Smooth muscle cell (in vitro differentiated cells): ENCODE results near the gene SELENOS. TPM values are rescaled to one million over a fixed set of nuclear protein-coding genes. Genes with fewer than 3 reads are reported as not detected.

Experiments used
- DNase-seq: peaks from one replicate; lab custom pipeline; 2025; ENCODE audit not compliant: unreplicated experiment; lab: John Stamatoyannopoulos, UW
- H2AFZ ChIP-seq: fragments of 200-600 bp; sonication (generic); 2 replicates; pipeline ENCODE4 v1.6.0; 2016; ENCODE audit warnings: antibody characterized with exemption, low read depth, mild to moderate bottlenecking
- H3F3A ChIP-seq: fragments of 200-600 bp; sonication (generic); 2 replicates; pipeline ENCODE4 v1.6.0; 2017; ENCODE audit warnings: antibody characterized with exemption, low read depth
- H3K27ac ChIP-seq: fragments of 200-600 bp; sonication (generic); 2 replicates; pipeline ENCODE4 v1.5.1; 2016; ENCODE audit warnings: low read depth, mild to moderate bottlenecking
- H3K27me3 ChIP-seq: fragments of 200-600 bp; sonication (generic); 2 replicates; pipeline ENCODE4 v1.6.1; 2016; ENCODE audit warnings: low read depth, mild to moderate bottlenecking
- H3K36me3 ChIP-seq: fragments of 200-600 bp; sonication (generic); 2 replicates; pipeline ENCODE4 v1.5.1; 2016; ENCODE audit warnings: low read depth
- H3K4me1 ChIP-seq: fragments of 200-600 bp; sonication (generic); 2 replicates; pipeline ENCODE4 v1.5.1; 2016; ENCODE audit warnings: low read depth
- H3K4me2 ChIP-seq: fragments of 200-600 bp; sonication (generic); 2 replicates; pipeline ENCODE4 v1.6.0; 2016; ENCODE audit warnings: mild to moderate bottlenecking
- H3K4me3 ChIP-seq: fragments of 200-600 bp; sonication (generic); 2 replicates; pipeline ENCODE4 v1.5.1; 2016; ENCODE audit warnings: mild to moderate bottlenecking
- H3K79me2 ChIP-seq: fragments of 200-600 bp; sonication (generic); 2 replicates; pipeline ENCODE4 v1.6.0; 2016; ENCODE audit warnings: low read depth, mild to moderate bottlenecking
- H3K9ac ChIP-seq: fragments of 200-600 bp; sonication (generic); 2 replicates; pipeline ENCODE4 v1.6.0; 2016; ENCODE audit warnings: low read depth
- H3K9me3 ChIP-seq: fragments of 200-600 bp; sonication (generic); replicated peaks from 2 replicates; pipeline ENCODE4 v1.5.1; 2016; ENCODE audit warnings: low read depth
- H4K20me1 ChIP-seq: fragments of 200-600 bp; sonication (generic); 2 replicates; pipeline ENCODE4 v1.6.0; 2016; ENCODE audit warnings: low read depth
- CTCF ChIP-seq: fragments of 200-600 bp; sonication (generic); IDR thresholded peaks from 2 replicates; pipeline ENCODE4 v1.5.1; 2017; ENCODE audit warnings: borderline replicate concordance, mild to moderate bottlenecking, antibody characterized with exemption; ENCODE audit not compliant: insufficient read depth, poor library complexity, severe bottlenecking
- WGBS: methylation state at CpG from one replicate; pipeline ENCODE4 v1.1.7; 2016; ENCODE audit warnings: low lambda C conversion rate; 5-methylcytosine and 5-hydroxymethylcytosine counted together
- polyA plus RNA-seq: library from polyadenylated mRNA; unstranded; fragments of >200 nt; fragmentation: Nextera tagmentation; extraction: Ambion mirVana; gene quantifications from 2 replicates; pipeline ENCODE4 v1.2.1, GENCODE V29; 2016
- total RNA-seq: library from RNA; depleted of rRNA; stranded (reverse); fragments of >200 nt; gene quantifications from 2 replicates; pipeline ENCODE4 v1.2.3, GENCODE V29; 2014

SELENOS gene
- total and polyA plus RNA-seq, 2 experiments from 2014 or later, result 108 to 130 TPM

- Histone ChIP-seq H3K4me3 (no peak overlapping the region), H3K4me2 (peak overlapping the region; percentile 88), H3K9me3 (no peaks in the 10 kb centered on the region), H3F3A (peaks cover 33% of the 10 kb centered on the region), H3K36me3 (no peaks in the 10 kb centered on the region), H3K79me2 (peaks cover 100% of the 10 kb centered on the region), H3K27ac (peak overlapping the region; percentile 74), H4K20me1 (peaks cover 100% of the 10 kb centered on the region), H3K4me1 (peaks cover 35% of the 10 kb centered on the region), H3K27me3 (no peaks in the 10 kb centered on the region), H2AFZ (no peak overlapping the region), H3K9ac (no peak overlapping the region)
- DNase-seq, result no peak
- WGBS, result 43% methylated on average over 6 of the region's 6 CpGs
- TF ChIP-seq CTCF, result no peak
Observed at GRCh38 chr15:101242999-101243336, 34.3 kb downstream of the SELENOS start.

- no peak overlapping the region for H2AFZ ChIP-seq
- peaks cover 100% of the 10 kb centered on the region for H4K20me1 ChIP-seq
- H3K36me3 ChIP-seq, result no peaks in the 10 kb centered on the region
- no peaks in the 10 kb centered on the region for H3K9me3 ChIP-seq
- H3F3A ChIP-seq, result peaks cover 27% of the 10 kb centered on the region
- WGBS, result 56% methylated on average over 12 of the region's 12 CpGs
- no peak overlapping the region for H3K9ac ChIP-seq
- DNase-seq, result no peak
- peaks cover 31% of the 10 kb centered on the region for H3K4me1 ChIP-seq
- no peaks in the 10 kb centered on the region for H3K27me3 ChIP-seq
- peak overlapping the region; percentile 74 for H3K27ac ChIP-seq
- peaks cover 100% of the 10 kb centered on the region for H3K79me2 ChIP-seq
- H3K4me3 ChIP-seq, result no peak overlapping the region
- H3K4me2 ChIP-seq, result peak overlapping the region; percentile 88
- TF ChIP-seq CTCF, result no peak
Observed at GRCh38 chr15:101242160-101242998, 34.9 kb downstream of the SELENOS start.

- Histone ChIP-seq H3K27ac (peak overlapping the region; percentile 74), H4K20me1 (peaks cover 99% of the 10 kb centered on the region)
Observed at GRCh38 chr15:101240358-101240757, 36.9 kb downstream of the SELENOS start.

More at GRCh38 chr15:101240358-101240757, 36.9 kb downstream of the SELENOS start:
- Histone ChIP-seq H3K27me3 (no peaks in the 10 kb centered on the region), H3K4me3 (no peak overlapping the region), H3K9ac (no peak overlapping the region), H3K4me2 (peak overlapping the region; percentile 25), H3F3A (peaks cover 22% of the 10 kb centered on the region), H3K9me3 (no peaks in the 10 kb centered on the region), H3K36me3 (no peaks in the 10 kb centered on the region), H3K4me1 (peaks cover 31% of the 10 kb centered on the region), H3K79me2 (peaks cover 100% of the 10 kb centered on the region), H2AFZ (no peak overlapping the region)
- no peak for TF ChIP-seq CTCF
- no peak for DNase-seq
- 42% methylated on average over 5 of the region's 5 CpGs for WGBS
